HG02981 (cell line): Measurements from ENCODE around the gene FAM9A.

Source experiments
- ATAC-seq: cut with Tn5 transposase; IDR thresholded peaks from one replicate; pipeline ENCODE4 v1.9.1; 2021; ENCODE audit warnings: mild to moderate bottlenecking, moderate library complexity; ENCODE audit not compliant: unreplicated experiment

The FAM9A gene

DNA sequence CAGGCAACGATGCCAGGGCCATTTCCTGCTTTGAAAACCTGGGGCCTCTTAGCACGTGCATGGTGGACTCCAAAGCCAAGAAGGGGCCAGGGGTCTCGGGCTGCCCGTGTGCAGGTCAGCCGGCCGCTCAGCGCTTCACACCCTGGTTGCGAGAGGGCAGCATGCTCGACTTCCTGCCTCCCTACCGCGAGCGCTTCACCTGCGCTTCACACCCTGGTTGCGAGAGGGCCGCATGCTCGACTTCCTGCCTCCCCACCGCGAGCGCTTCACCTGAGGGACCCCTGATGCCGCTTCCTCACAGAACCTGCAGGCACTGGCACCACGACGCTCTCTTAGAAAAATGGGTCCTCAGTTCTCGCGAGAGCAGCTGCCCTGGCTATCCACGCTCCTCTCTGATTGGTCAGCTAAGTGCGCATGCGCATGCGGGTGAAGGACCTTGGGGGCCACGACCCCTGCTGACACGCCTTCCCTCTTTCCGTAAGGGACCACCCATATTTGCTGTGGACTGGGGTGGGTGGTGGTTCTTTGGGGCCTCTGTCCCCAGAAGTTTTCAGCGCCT lies at the start of gene FAM9A:
FAM9A (minus strand) TSS at position 343 of the 559 bp plus-strand sequence. CDS start 1,212 bp downstream, outside the sequence.
- no peak for ATAC-seq

DNA sequence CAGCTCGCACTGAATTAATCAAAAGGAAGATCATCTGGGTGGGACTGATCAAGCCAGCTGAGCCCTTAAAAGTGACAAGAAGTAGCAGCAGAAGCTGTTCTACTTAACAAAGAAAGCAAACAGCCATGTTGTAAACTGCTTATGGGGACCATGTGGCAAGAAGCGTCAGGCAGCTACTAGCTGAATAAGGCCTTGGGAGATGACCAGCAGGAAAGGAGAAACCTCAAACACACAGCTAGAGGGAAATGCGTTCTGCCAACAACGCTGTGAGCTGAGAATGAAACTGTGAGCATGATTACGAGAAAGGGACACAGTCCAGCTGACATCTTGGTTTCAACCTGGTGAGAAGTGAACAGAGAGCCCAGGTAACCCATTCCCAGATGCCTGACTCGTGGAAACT lies 49.3 kb upstream of the FAM9A start:
- no peak for ATAC-seq

DNA sequence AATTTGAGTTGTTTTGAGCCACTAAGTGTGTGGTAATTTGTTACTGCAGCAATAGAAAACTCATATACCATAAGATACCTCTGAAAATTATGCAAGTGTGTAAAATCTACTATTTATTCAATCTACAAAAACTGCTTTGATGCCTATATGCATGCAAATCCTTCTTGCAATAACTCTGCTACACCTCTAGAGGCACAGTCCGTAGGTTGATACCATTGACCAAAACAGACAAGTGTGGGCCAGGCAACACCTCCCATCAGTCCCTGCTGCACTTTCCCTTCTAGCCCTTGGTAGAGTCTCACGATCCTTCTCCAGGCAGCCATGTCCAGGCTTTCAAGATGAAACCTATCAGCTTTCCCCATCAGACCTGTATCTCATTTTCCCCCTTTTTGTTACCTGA lies 48.8 kb upstream of the FAM9A start:
- no peak for ATAC-seq

DNA sequence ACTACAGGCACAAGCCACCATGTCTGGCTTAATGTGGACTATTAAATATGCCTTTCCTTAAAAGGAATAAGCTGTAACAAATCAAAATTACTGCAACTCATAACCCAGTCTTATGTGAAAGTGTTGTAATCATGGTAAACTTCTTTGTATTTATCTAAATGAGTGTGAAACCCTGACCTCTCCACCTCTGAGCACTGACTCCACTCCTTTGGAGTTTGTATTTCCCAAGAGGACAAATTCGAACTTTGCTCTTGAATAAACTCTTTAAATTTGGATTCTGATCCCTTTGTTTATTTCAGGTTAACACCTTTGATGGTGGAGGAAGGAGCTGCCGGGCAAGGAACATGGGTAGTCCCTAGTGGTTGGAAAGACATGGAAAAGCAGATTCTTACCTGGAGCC lies 48.3 kb upstream of the FAM9A start:
- no peak for ATAC-seq

DNA sequence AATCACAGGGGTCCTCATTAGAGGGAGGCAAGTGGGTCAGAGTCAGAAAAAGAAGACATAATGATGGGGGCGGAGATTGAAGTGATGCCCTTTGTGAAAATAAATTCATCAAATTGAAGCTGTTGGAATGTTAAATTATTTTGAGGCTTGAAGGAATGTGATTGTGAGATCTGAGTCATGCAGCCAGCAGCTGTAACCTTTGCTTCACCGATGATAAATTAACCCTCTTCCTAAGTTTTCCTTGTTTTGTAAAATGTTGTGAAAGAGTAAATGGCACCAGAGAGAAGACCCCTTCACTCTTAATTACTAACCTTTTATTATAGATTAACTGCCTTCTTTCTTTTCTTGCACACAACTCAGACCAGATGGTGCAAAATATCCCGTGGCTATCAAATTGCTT lies 47.7 kb upstream of the FAM9A start:
- ATAC-seq = no peak

DNA sequence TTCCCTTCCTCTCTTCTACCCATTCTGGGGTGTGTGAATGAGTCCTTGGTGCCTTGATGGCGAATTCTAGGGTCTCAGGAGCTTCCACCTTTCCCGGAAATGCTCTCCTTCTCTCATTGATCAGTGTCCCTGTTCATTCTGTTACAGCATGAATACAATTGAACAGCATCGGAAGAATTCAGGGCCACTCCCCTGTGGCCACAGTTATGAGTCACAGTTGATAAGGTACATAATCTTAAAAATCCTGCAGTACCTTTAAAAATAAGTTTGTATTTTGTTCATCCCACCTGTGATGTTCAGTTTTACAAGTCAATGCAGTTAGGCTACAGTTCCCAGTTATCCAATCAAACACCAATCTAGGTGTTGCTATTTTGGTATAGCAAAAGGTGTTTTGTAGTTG lies 47.3 kb upstream of the FAM9A start:
- no peak for ATAC-seq

DNA sequence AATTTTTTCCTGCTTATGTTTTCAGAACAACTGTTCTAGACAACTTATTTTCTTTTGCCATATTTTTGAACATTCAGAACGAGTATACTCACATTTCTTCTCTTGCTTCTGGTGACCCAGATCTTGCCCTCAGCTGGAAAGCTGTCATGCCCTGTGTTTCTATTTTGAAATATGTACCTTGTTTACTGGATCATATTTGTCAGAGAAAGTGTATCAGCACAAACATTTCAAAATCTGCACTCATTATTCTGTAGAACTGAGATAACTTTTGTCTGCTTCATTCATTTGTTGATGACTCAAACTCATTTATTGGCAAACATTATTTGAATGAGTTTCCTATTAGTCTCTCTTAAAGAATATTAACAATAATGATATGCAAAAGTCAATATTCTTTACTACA lies 46.2 kb upstream of the FAM9A start:
- ATAC-seq = no peak

DNA sequence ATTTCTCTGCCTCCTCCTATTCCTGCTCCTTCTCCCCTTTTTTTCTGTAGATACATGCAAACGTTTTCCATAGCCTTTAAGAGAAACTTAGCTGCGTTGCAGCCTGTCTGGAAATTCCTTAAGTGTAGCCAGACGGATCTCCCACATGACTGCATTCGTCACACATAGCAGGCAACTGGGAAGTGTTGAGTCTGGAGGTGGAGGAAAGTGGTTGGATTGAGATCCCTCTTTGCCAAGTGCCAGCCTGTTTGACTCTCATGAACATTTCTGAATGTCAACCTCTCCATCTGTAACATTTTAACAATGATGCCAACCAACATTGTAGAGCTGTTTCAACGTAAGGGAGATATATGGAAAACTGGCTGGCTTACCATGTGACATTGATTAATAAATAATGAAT lies 45.1 kb upstream of the FAM9A start:
- ATAC-seq = no peak

DNA sequence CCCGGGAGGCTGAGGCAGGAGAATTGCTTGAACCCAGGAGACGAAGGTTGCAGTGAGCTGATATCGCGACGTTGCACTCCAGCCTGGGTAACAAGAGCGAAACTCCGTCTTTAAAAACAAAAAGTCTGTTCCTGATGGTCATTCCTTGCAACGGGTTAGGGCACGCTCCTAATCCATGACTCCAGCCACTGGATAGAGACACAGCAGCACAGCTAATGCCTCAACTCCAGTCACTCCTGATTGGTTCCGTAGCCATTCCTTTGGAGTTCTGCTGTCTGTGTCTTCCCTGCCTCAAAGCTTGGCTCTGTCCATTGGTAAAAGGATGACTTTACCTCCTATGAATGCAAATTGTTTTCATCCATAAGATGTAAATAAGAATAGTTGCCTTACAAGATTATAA lies 44.3 kb upstream of the FAM9A start:
- no peak for ATAC-seq

DNA sequence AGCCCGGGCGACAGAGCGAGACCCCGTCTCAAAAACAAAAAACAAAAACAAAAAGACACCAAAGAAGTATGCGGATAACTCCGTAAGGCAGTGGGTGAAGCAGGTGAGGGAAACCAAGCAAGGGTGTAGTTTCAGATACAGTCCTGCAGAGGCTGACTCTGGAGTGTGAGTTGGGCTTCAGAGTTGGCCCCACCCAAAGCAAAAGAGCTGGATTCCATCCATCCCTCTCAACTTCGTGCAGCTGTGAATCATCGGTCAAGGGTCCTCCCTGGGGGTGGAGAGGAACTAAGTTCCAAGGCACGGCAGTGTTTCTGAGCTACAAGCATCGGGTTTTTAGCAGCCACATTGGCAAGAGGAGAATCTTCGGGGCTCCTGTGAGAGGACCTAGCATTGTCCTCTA lies 43.9 kb upstream of the FAM9A start:
- no peak for ATAC-seq

DNA sequence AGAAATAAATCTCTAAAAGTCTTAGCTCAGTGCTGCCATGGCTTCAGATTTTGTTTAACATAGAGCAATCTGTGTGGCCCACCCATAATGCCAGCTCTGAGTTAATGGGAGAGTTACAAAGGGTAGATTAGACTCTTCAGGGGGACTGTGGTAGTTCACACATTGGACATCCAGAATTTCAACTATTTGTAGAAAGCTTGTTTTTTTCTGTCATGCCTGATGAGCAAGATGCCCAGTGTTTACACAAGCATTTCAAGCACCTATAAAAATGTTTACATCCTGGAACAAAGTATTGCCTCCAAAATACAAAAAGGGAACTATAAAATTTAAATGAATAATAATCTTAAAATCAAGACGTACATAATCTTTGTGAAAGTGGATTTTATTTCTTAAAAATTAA lies 43.0 kb upstream of the FAM9A start:
- ATAC-seq = no peak

DNA sequence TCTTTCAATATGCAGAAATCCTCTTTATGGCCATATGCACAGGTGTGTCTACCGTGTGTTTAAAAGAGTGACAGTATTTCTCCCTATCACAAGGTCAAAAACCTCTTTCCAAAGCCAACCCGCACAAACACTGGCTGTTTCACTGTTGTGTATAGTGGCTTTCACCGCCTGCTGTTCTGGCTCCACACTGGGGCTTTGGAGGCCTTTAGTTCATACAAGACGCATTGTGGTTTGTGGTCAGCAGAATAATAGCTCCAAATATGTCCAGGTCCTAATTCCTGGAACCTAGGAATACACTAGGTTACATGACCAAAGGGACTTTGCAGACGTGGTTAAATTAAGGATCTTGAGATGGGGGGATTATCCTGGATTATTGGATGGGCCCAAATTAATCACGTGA lies 40.7 kb upstream of the FAM9A start:
- ATAC-seq = no peak

DNA sequence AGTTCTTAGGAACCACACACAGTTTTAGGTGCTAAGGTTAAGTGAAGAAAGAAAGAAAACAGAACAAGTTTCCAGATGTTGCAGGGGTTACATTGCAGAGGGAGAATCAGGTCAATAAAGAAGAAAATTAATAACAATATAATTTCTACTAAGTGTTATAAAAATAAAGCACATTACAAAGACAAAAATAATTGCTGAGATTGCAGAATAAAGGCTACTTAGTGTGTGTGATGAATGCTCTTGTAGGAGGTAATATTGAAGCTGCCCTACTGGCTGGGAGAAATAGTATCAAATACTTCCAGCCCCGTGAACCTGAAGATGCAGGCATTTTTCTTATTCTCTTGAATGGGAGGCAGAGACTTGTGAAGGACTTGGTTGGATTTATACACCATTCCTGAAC lies 33.2 kb upstream of the FAM9A start:
- no peak for ATAC-seq

DNA sequence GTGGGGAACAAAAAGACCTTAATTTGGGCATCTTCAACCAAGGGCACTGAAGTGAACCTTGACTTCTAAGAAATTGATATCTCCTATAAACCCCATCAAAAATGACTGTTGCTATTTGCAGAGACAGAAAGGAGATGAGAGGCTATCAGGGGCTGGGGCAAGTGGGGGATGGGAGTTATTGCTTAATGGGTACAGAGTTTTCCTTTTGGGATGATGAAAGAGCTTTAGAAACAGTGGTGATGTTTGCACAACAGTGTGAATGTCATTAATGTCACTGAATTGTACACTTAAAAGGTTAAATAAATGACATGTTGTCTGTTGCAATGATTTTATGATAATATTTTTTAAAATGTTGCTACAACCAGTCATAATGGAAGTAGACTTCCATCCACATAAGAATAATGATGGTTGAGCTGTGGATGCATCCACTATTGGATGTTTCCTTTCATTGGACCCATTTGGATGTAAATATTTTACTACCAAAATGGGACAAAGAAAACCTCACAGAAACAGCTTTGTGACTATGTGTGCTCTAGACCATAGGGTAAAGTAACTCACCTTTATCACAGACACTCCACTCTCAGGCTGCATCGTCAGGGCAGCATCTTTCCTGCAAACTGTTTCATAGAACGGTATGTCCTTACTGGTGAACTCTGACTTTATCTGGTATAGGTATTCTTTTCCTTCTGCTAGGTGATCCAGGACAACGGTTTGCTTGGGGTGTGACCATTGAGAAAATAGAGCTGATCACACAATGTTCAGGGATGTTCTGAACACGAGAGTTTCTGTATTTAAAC lies 31.6 kb upstream of the FAM9A start:
- ATAC-seq = no peak

DNA sequence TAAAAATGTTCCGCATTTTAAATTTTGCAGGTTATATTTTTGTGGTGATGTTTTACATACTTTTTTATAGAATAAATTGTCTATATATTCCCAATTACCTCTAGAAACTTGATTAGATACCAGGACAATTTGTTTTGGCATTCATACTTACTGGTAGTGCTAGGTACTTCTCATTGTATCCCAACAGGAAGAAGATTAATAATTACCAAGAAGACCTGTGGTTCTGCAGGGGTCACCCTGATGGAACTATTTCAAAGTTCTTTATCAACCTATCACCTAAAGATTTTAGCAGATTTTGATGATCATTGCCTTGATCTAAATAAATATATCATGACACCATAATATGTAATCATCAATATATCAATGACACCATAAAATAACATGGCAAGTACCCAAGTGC lies 22.5 kb upstream of the FAM9A start:
- ATAC-seq = no peak

DNA sequence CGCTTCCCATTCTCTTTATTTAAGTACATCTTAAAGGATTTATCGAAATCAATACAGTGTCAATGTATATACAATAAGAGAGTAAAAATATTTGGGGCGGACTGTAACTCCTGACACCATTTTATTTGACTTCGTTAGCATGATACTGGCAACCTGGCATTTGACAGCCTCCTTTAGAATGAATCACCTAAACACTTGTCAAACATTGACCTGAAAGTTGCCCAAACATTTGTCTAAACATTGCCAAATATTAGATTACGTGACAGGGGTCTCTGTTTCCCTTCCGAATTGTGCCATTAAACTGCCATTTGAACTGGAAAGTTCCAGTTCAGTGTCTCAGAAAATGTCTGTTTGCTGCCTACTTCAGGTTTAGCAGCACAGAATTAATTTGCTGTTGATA lies 20.8 kb upstream of the FAM9A start:
- ATAC-seq = no peak

DNA sequence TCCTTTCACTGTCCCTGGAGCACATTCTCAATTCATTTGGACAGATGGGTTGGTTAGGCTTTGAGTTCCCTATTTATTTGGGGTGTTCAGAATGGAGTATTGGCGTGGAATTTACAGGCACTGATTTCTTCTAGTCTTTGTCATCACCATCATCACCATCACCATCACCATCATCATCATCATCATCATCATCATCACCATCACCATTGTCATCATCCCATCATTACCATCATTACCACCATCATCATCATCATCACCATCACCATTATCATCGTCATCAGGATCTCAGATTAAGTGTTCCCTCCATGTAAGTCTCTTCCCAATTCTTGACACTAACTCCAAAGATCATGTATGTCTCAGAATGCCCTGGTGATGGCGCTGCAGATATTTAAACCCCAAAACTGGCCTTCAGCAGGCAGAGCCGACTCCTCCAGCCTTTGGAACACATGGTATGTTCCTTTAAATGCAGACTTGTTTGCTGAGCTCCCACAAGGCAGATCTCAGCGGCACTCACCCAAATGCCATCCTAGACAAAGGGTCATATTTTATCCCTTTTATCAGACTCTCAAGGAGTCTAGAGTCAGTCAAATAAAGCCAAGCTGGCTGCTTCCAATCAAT lies 19.8 kb upstream of the FAM9A start:
- ATAC-seq = no peak

DNA sequence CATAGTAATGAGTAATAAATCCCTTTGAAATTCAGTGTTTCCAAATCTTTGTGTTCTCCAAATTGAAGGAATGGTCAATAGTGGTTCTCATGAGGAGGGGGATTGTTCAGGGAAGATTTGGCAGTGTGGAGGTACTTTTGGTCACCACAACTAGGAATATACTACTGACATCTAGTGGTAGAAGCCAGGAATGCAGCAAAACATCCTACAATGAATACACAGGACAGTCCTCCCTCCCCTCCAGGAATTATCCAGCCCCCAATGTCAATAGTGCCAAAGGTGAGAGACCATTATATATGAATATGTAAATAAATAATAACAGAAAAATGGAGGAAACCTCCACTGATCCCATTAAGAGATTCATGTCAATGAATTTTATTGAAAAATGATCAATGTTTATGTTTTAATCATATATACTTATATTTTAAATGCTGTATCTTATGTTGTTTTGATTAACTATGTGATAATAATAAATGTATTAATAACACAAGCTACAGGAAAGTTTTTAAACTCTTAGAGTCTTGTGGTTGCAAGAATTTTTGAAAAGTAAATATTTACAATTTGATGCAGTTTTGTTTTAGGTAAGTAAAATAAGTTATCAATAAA lies 14.4 kb upstream of the FAM9A start:
- no peak for ATAC-seq

DNA sequence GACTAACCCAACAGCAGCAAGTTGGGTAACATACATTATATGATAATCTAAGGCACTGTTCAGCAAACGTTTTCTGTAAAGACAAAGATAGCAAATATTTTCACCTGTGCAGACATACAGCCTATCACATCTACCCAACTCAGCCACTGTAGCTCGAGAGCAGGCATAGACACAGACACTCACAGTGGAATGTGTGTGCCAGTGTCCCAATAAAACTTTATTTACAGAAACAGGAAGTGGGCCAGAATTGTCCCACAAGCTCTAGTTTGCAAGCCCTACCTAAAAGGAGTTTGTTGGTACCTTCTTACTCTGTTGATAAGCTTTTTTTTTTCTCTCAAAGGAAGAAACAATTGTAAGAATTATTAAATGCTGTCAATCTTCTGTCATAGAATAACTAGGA lies 11.9 kb upstream of the FAM9A start:
- ATAC-seq = no peak

DNA sequence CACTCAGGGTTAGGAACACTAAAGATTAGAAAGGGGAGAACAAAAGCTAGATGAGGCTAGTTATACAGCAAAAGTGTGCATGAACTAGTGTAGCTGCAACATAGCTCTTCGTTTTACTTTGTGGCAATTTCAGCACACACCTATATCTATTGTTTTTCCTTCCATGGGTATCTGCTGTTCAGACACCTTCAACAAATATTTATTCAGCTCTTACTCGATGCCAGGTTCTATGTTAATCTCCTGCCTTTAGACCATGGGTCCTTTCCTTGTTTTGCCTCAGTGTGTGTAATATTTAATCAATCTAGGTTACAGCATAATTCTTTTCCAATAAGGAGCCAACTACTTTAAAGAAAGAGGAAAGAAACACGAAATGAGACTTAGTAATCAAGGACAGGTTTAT lies 10.4 kb upstream of the FAM9A start:
- ATAC-seq = no peak

DNA sequence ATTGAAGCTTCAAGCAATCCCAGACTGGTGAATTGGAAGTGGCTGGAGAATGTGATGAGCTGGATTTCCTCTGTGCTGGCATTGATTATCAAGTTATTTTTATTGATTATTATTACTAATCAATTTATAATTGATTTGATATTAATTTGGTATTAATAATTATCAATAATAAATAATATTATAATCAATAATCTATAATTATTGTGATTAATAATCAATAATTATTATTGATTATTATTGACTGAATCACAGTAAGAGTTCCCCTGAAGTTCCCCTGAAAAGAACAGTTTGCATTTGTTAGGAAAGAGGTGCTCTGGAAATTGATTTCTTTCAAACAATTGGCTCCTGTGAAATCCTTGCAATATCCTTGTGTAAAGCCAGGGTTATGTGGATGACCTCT lies 7.5 kb upstream of the FAM9A start:
- ATAC-seq = no peak

DNA sequence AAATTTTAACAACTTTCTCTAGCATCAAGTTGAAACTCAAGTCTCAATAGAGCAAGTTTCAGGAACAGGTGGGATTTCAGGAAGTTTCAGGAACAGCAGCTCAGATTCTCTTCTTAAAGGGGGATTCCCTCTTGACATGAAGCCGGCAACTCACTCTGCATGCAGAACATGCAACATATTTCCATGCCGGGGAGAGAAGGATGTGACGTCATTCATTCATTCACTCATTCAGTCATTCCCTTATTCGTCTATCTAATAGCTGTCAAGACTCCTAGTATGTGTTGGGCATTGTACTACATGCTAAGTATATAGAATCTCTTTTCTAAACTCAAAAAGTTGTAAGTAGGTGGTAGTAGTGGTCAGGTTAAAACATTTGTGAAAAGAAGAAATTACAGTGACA lies 4.8 kb upstream of the FAM9A start:
- ATAC-seq = no peak
